ENCODE results near the gene MPP3.
"Not testable (repeated sequence)": the region's sequence is repeated elsewhere in the genome, so short reads cannot be mapped to it uniquely, and the experiment has no call there.

Gene MPP3, protein sequence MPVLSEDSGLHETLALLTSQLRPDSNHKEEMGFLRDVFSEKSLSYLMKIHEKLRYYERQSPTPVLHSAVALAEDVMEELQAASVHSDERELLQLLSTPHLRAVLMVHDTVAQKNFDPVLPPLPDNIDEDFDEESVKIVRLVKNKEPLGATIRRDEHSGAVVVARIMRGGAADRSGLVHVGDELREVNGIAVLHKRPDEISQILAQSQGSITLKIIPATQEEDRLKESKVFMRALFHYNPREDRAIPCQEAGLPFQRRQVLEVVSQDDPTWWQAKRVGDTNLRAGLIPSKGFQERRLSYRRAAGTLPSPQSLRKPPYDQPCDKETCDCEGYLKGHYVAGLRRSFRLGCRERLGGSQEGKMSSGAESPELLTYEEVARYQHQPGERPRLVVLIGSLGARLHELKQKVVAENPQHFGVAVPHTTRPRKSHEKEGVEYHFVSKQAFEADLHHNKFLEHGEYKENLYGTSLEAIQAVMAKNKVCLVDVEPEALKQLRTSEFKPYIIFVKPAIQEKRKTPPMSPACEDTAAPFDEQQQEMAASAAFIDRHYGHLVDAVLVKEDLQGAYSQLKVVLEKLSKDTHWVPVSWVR

DNA sequence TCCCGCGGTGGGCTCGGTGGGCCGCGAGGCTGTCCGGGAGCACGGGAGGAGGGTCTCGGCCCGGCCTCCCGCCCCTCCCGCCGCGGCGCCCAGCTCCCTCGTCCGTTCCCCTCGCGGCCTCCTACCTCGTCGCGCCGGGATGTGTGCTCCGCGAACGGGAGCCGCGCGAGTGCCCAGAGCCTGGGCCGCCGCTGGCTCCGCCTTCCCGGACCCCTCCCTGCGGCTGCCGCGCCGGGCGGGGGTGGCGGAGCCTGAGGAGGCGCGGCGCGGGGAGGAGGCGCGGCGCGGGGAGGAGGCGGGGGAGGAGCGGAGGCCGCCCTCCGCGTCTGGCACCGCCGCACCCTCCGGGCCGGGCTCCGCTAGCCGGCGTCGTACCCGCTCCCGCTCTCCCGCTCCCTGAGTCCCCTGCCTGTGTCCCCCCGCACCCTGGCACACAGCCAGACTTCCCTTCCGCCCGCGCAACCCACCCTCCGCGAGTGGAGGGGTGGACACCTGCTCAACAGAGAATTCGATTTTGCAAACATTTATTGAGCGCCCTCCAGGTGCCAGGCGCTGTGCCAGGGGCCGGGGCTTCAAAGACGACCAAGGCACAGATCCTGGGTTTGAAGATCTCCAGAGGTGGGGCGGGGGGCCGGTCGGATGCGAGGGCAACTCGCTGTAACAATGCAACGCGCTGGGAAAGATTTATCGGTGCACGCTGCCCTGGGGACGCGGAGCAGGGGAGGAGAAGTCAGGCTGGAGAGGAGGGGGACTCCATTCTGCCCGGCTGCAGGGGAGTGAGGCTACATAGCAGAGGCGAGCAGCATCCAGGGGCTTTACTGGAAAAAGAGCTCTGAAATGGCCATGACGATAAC lies at the start of gene MPP3:
TSS of gene MPP3 (minus strand) at position 171 of the 854 bp plus-strand sequence. CDS start 1,240 bp downstream, outside the sequence.
- peak; percentile 17 for DNase-seq

DNA sequence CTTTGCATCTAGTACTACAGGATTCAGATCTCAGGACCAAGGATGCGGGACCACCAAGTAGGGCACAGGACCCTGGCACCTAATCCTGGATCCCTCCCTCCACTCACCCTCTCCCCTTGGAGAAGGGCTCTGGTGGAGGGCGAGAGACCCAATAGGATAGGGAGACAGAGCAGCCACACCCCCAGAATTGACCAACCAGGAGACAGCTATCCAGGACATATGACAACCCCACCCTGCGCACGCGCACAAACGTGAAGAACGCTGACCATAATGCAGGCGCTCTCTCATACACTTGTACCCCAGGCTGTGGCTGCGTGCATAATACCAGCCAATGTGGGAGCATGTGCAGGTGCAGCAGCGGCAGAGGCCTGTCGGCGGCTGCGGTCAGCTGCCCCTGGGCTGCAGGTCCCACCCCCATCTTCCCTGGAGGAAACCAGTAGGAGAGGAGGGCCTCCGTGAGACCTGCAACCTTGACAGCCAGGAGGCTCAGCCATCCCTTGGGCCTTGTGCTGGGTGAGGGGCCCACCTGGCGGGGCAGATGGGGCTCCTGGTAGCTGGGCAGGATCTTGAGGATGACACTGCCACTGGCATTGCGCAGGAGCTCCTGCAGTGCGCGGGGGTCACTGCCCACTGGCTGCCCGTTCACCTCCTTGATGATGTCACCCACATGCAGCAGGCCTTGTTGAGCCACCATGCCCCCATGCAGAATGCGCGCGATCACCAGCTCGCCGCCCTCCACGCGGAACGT lies 49.0 kb upstream of the MPP3 start:
- DNase-seq, result no peak

GRCh38 chr17:43881181-43881580 lies 48.2 kb upstream of the MPP3 start:
- no peak for DNase-seq

- DNase-seq, result no peak
Measured at GRCh38 chr17:43880420-43880991, 47.6 kb upstream of the MPP3 start.

DNA sequence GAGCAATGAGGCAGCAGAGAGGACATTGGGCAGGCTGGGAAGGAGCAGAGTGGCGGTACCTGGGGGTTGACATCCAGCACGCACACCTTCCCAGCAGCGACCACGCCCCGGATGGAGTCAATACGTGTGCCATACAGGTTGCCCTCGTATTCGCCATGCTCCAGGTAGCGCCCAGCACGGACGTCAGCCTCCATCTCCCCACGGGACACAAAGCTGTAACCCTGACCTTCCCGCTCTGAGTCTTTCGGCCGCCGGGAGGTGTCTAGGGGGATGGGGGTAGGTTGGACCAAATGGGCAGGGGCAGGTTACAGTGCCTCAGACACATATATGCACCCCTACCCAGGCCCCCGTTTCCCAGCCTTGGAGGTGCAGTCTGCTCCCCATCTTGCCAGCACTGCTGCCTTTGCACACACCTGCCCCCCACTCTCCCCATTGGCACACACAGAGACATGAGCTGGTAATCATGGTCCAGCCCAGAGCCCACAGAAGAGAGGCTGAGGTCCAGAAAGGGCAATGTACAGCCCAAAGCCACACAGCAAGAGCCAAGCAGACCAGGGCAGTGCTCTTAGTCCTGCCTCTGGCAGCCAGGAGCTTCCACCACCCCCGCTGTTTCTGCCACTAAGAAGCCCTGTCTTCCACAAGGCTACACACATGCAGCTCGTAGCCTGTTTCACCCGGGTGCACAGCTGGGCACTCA lies 46.9 kb upstream of the MPP3 start:
- no peak for DNase-seq

GRCh38 chr17:43878260-43879175 lies 45.6 kb upstream of the MPP3 start:
- peak; percentile 56 for DNase-seq

DNA sequence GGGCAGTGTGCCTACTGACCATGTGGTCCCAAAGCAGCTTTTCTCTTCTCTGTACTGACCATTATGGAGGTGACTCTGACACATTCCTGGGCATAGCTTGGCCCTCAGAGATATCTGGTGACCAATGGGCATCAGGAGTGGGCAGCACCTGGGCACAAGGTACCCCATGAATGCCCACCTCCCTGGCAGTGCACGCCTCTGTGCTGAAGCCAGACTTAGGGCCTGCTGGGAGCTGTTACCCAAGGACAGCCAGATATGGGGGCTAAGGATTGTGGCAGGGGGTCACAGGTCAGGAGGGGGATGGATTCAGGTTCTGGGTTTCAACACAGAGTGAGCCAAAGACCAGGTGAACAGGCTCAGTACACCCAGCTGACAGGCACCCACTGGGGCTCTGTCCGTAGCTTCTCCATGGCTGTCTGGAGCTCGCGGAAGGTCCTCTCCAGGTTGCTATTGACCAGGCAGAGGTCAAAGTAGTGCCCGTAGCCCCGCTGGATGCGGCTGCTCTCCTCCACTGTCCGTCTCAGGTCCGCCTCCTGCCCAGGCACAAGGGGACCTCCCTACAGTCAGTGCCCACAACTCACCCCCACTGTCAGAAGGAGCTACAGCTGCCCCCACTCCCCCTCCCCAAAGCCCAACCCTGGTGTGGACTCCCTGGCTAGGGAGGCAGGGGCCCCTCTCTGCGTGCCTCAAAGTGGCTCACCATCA lies 44.7 kb upstream of the MPP3 start:
- DNase-seq, result no peak

DNA sequence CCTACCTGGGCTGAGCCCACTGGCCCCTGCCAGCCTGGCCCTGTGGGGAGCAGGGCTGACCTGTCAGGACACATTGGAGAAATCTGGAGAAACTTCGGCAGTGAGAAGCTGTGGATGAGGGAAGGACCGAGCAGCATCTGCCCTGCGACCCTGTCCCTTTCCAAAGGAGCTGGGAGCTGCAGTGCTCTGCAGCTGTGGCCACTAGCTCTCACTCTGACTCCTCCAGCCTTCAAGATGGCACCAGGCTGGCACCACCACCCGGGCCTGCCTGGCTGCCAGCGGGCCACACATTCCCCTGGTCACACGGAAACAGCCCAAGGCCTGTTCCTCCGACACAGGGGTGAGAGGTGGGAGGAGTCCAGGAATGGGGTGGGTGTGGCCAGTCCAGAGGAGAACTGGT lies 44.1 kb upstream of the MPP3 start:
- no peak for DNase-seq

GRCh38 chr17:43875476-43876147 lies 42.7 kb upstream of the MPP3 start:
- no peak for DNase-seq

- no peak for DNase-seq
Measured at GRCh38 chr17:43874293-43874692, 41.3 kb upstream of the MPP3 start.

DNA sequence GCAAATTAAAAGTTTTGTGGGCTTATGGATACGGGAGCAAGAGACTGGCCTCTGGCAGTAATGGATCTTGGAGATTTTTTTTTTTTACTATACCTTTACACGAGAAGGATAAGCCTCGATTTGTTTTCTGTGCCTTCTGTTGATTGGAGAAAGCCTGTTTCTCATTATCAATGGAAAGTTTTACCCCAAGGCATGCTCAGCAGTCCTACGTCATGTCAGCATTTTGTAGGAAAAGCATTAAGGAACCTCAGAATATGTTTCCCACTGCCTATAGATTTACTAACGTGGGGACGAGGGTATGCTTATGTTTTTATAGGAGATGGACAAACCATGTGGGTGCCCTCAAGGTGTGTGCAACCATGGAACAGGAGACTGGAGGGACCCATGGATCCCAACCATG lies 40.9 kb upstream of the MPP3 start:
- DNase-seq, result no peak

DNA sequence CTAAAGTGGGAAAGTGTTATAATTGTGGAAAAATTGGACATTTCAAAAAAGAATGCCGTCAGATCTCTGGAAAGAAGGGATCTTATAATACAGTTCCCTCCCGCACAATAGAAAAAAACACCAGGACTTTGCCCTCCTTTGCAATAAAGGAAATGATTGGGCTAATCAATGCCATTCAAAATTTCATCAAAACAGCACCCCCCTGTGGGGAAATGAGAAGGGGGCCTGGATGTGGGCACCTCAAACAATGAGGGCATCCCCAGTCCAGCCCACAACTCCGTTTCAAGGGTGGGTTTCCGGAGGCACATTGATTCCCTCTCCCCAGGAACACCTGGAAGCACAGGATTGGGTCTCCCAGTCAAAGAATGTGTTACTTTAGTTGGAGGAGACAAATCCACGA lies 40.1 kb upstream of the MPP3 start:
- DNase-seq, result no peak

DNA sequence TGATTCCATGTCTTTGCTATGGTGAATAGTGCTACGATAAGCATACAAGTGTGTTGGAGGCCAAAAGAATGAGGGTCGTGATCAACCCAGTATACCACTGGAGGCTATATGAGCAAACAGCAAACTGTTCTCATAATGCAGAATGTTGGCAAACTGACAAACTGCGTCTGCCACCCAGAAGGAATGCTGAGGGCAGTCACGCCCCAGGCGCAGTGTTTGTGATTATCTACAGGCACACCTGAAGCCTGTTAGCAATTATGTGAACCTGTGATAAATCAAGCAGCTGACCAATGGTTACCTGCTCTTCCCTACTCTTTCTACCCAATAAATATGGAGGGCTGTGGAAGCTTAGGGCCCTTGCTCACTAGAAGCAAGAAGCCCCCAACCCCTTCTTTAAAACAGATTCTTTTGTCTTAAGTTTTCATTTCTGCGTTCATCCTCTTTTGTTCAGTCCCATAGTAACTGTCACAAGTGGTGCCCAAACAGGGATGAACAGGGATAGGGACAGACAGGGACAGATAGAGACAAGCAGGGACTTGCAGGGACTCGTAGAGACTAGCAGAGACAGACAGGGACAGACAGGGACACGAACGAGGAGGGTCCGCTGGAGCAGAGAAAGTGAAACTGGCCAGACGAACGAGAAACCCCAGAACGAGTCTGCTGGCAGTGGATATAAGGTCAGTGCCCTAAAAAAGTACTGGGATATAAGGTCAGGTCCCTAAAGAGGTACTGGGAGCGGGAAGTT lies 39.2 kb upstream of the MPP3 start:
- DNase-seq, result no peak

GRCh38 chr17:43869031-43869430 lies 36.1 kb upstream of the MPP3 start:
- not testable (repeated sequence) for DNase-seq

GRCh38 chr17:43868226-43868994 lies 35.5 kb upstream of the MPP3 start:
- DNase-seq, result no peak

DNA sequence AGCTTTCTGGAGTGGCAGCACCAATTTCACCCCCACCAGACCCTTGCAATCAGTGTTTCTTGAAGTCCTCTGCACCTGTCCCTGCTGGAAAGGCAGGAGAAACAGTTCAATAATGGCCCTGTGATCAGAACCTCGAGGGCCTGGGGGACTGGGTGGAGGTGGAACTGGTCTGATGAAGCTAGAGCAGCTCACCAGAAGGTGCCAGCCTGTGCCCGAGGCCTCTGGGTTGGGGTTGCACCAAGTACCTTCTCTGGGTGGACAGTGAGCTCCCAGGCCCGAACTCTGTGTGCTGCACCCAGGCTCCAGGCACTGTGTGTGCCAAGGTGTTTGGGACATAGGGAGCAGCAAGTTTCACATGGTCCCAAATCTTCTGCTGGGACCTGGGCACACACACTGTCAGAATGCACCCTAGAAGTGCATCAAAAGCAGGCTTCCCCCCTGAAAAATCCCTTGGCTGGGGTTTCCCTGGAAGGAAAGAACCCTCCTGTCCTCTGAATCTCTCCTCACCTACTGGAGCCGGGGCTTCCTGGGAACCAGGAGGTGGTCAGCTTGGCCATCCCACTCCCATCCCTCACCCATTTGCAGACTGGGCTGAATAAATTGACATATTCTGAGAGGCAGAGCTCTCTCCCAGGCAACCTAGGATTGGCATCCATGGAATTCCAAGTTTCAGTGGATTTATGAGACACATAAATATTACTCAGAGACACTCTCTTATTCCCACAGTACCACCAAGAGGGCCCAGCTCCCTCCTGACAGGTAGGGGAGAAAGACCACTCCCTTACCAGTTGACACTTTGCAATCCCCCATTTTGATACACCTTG lies 31.4 kb upstream of the MPP3 start:
- no peak for DNase-seq

DNA sequence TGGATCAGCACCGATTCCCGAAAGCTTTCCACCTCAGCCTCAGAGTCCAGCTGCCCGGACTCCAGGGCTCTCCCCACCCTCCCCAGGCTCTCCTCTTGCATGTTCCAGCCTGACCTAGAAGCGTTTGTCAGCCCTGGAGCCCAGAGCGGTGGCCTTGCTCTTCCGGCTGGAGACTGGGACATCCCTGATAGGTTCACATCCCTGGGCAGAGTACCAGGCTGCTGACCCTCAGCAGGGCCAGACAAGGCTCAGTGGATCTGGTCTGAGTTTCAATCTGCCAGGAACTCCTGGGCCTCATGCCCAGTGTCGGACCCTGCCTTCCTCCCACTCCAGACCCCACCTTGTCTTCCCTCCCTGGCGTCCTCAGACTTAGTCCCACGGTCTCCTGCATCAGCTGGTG lies 29.0 kb upstream of the MPP3 start:
- DNase-seq, result no peak
